BJ (cell line): ENCODE results near the gene DAD1. TPM values are rescaled to one million over a fixed set of nuclear protein-coding genes. Genes with fewer than 3 reads are reported as not detected.

ENCODE experiments used
- CTCF ChIA-PET: fragments of 350-600 bp; formaldehyde crosslinking; extraction: SDS; loops from one replicate; lab custom pipeline; 2021; ENCODE audit warnings: antibody characterized with exemption, inconsistent platforms; lab: Yijun Ruan, JAX
- POLR2A ChIA-PET: fragments of 300-600 bp; sonication (Branson Sonifier 250); formaldehyde crosslinking; extraction: SDS; loops from one replicate; lab custom pipeline; 2021; ENCODE audit warnings: antibody characterized with exemption; lab: Charles Lee
- DNase-seq: peaks from one replicate; pipeline ENCODE4 v3.0.0-alpha.2; 2011; ENCODE audit warnings: low read depth
- H3K27me3 ChIP-seq: 2 replicates; pipeline ENCODE4 v1.6.0; 2011; ENCODE audit warnings: low read length; ENCODE audit not compliant: control insufficient read depth, insufficient read depth
- H3K36me3 ChIP-seq: 2 replicates; pipeline ENCODE4 v1.5.1; 2011; ENCODE audit warnings: low read length; ENCODE audit not compliant: control insufficient read depth, insufficient read depth
- H3K4me3 ChIP-seq: 2 replicates; pipeline ENCODE4 v1.5.1; 2011; ENCODE audit warnings: low read depth, mild to moderate bottlenecking, control low read depth, low read length
- CTCF ChIP-seq: IDR thresholded peaks from 2 replicates; pipeline ENCODE4 v1.5.1; 2011; ENCODE audit warnings: low read depth, mild to moderate bottlenecking, control low read depth, inconsistent platforms, low read length, moderate library complexity; ENCODE audit not compliant: insufficient read depth
- polyA plus RNA-seq: library from polyadenylated mRNA; depleted of rRNA; stranded (reverse); fragments of >200 nt; gene quantifications from 2 replicates; pipeline ENCODE4 v1.2.3, GENCODE V29; 2011

The DAD1 gene
- polyA plus RNA-seq, 1 experiment, result 383 TPM

- CTCF ChIA-PET, result interaction anchor here (1.3 to 4.6 kb wide), 2 partner anchors 14 to 45 kb away, joined by 5 to 45 read pairs; partner anchors contain the start of gene ABHD4
- Histone ChIP-seq H3K4me3 (no peak overlapping the region), H3K36me3 (peaks cover 14% of the 10 kb centered on the region), H3K27me3 (no peaks in the 10 kb centered on the region)
- DNase-seq, result peak; percentile 100
- POLR2A ChIA-PET, result interaction anchor here (0.7 kb wide), 1 partner anchor 352 kb away, joined by 21 read pairs; no protein-coding TSS in a partner anchor
- no peak for TF ChIP-seq CTCF
Measured at GRCh38 chr14:22614240-22614799, 25.3 kb upstream of the DAD1 start.

DNA sequence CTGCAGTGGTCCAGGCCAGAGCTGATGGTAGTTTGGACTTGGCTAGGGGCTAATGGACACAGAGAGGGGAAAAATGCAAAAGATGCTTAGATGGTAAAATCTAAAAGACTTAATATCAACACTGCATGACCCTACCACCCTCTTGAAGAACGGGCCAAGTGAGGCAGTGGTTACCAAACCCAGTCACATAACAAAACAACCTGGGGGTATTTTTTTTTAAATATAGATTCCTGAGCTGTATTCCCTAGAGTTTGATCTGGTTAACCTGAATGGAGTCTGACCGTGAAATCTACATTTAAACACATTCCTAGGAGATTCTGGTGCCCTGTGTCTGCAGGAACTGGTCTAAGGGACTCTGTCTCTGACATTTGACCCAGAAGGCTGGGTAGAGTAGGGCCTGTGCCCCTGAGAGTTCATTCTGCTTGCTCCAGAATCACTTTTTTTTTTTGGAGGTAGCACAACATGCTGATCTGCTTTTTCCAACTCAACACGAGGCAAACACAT, 24.8 kb upstream of the DAD1 start:
- H3K4me3 ChIP-seq, result no peak overlapping the region
- ChIA-PET POLR2A (no interaction called here), CTCF (interaction anchor here (1.1 to 4.6 kb wide), 4 partner anchors 14 to 106 kb away, joined by 3 to 45 read pairs (median 6); partner anchors contain the start of gene ABHD4)
- peaks cover 14% of the 10 kb centered on the region for H3K36me3 ChIP-seq
- H3K27me3 ChIP-seq, result no peaks in the 10 kb centered on the region
- no peak for DNase-seq
- no peak for TF ChIP-seq CTCF

GRCh38 chr14:22613106-22613695, 24.2 kb upstream of the DAD1 start:
- peak; percentile 42 for TF ChIP-seq CTCF
- no peak for DNase-seq
- H3K27me3 ChIP-seq, result no peaks in the 10 kb centered on the region
- POLR2A ChIA-PET, result no interaction called here
- CTCF ChIA-PET, result interaction anchor here (1.1 to 4.6 kb wide), 4 partner anchors 13 to 107 kb away, joined by 3 to 45 read pairs (median 6); partner anchors contain the start of gene ABHD4
- H3K36me3 ChIP-seq, result peaks cover 16% of the 10 kb centered on the region
- H3K4me3 ChIP-seq, result no peak overlapping the region

- no peak for TF ChIP-seq CTCF
- ChIA-PET POLR2A (no interaction called here), CTCF (interaction anchor here (1.0 to 4.6 kb wide), 3 partner anchors 11 to 42 kb away, joined by 3 to 45 read pairs (median 7); partner anchors contain the start of genes ABHD4 and DAD1)
- no peak for DNase-seq
- no peaks in the 10 kb centered on the region for H3K27me3 ChIP-seq
- H3K36me3 ChIP-seq, result peaks cover 29% of the 10 kb centered on the region
- no peak overlapping the region for H3K4me3 ChIP-seq
Measured at GRCh38 chr14:22610931-22611330, 21.9 kb upstream of the DAD1 start.

DNA sequence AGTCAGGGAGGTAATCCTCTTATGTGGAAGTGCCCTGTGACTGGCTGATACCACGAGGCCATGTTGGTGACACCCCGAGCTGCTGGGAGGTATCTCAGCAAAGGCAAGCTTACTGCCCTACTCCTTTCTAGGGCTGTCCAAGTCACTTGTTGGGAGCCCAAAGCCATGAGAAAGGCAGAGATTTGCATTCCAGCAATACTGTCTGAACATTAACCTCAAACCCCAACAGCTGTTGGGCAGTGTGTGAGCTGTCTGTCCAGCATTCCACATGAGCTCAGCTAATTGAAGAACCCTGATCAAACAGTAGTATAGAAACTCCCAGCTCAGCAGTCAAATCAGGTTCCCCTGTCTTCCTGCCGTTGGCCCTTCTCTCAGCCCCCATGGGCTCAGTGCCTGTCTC, 18.3 kb upstream of the DAD1 start:
- Histone ChIP-seq H3K4me3 (no peak overlapping the region), H3K27me3 (no peaks in the 10 kb centered on the region), H3K36me3 (peaks cover 51% of the 10 kb centered on the region)
- DNase-seq, result no peak
- CTCF ChIA-PET, result interaction anchor here (0.8 to 1.3 kb wide), 3 partner anchors 9 to 31 kb away, joined by 3 to 4 read pairs (median 3); no protein-coding TSS in a partner anchor
- TF ChIP-seq CTCF, result no peak
- POLR2A ChIA-PET, result interaction anchor here (0.6 to 0.7 kb wide), 2 partner anchors 9 to 26 kb away, joined by 3 to 4 read pairs; partner anchors contain the start of gene ABHD4
